CD14-positive monocyte (primary cell): ENCODE data around the gene HBM. TPM values are rescaled to one million over a fixed set of nuclear protein-coding genes. Genes with fewer than 3 reads are reported as not detected.

Source experiments
- DNase-seq, 3 donors: peaks; one replicate each; pipeline ENCODE4 v3.0.0-alpha.2; 2011 to 2022
- H2AFZ ChIP-seq: 2 replicates; pipeline ENCODE4 v1.6.0; 2012; ENCODE audit warnings: mild to moderate bottlenecking, low read depth, low read length, inconsistent platforms; ENCODE audit not compliant: insufficient read depth, poor library complexity, severe bottlenecking
- H3K27ac ChIP-seq, 2 donors: 1 replicate in 1 of 2; 2 replicates in 1 of 2; pipeline ENCODE4 v1.5.1; 2012 to 2013; ENCODE audit warnings: low read length in 2 of 2, control low read depth in 1 of 2, inconsistent platforms in 1 of 2, low read depth in 1 of 2, mild to moderate bottlenecking in 1 of 2
- H3K27me3 ChIP-seq, 2 donors: one replicate each; pipeline versions ENCODE4 v1.6.0 to v1.6.1; 2011 to 2013; ENCODE audit warnings: low read length in 2 of 2; ENCODE audit not compliant: control insufficient read depth in 2 of 2, insufficient read depth in 2 of 2
- H3K36me3 ChIP-seq, 2 donors: replicated peaks in 1 of 2; 1 replicate in 1 of 2; 2 replicates in 1 of 2; pipeline versions ENCODE4 v1.5.1 to v1.6.1; 2012 to 2013; ENCODE audit warnings: low read length in 2 of 2, control low read depth in 1 of 2, inconsistent platforms in 1 of 2, mild to moderate bottlenecking in 1 of 2; ENCODE audit not compliant: insufficient read depth in 2 of 2, control insufficient read depth in 1 of 2
- H3K4me1 ChIP-seq, 2 donors: 1 replicate in 1 of 2; 2 replicates in 1 of 2; pipeline versions ENCODE4 v1.5.1 to v1.6.1; 2012 to 2013; ENCODE audit warnings: low read length in 2 of 2, control low read depth in 1 of 2, inconsistent platforms in 1 of 2, mild to moderate bottlenecking in 1 of 2, moderate library complexity in 1 of 2; ENCODE audit not compliant: insufficient read depth in 2 of 2, control insufficient read depth in 1 of 2
- H3K4me2 ChIP-seq: replicated peaks from 2 replicates; pipeline ENCODE3; 2012; ENCODE audit warnings: low read length, moderate library complexity, mild to moderate bottlenecking; ENCODE audit not compliant: poor library complexity, severe bottlenecking; ENCODE audit errors: extremely low read depth
- H3K4me3 ChIP-seq, 3 experiments: fragments of 200-600 bp in 1 of 3; sonication (generic) in 1 of 3; replicated peaks in 1 of 3; 1 replicate in 2 of 3; 2 replicates in 1 of 3; pipeline ENCODE4 v1.5.1; 2011 to 2013; ENCODE audit warnings: low read length in 3 of 3, mild to moderate bottlenecking in 3 of 3, control low read depth in 2 of 3, low read depth in 2 of 3, inconsistent platforms in 1 of 3, moderate library complexity in 1 of 3
- H3K79me2 ChIP-seq: 2 replicates; pipeline ENCODE4 v1.6.0; 2012; ENCODE audit warnings: mild to moderate bottlenecking, control low read depth, inconsistent platforms, low read length, moderate library complexity; ENCODE audit not compliant: insufficient read depth
- H3K9ac ChIP-seq: 2 replicates; pipeline ENCODE4 v1.6.0; 2017; ENCODE audit warnings: low read length, mild to moderate bottlenecking; ENCODE audit not compliant: insufficient read depth, poor library complexity, severe bottlenecking
- H3K9me3 ChIP-seq, 2 donors: replicated peaks in 1 of 2; 1 replicate in 1 of 2; 2 replicates in 1 of 2; pipeline versions ENCODE4 v1.5.1 to v1.6.1; 2012 to 2013; ENCODE audit warnings: low read length in 2 of 2, control low read depth in 1 of 2; ENCODE audit not compliant: control insufficient read depth in 1 of 2, insufficient read depth in 1 of 2
- H4K20me1 ChIP-seq: 2 replicates; pipeline ENCODE4 v1.6.0; 2012; ENCODE audit warnings: mild to moderate bottlenecking, low read length, control low read depth, moderate library complexity; ENCODE audit not compliant: insufficient read depth
- H3K27ac Mint-ChIP-seq, 7 donors: one replicate each; pipeline ENCODE4 v1.8.0; 2020; ENCODE audit warnings: mild to moderate bottlenecking in 7 of 7, mixed read lengths in 7 of 7, moderate library complexity in 6 of 7, inconsistent platforms in 2 of 7
- H3K27me3 Mint-ChIP-seq, 3 donors: one replicate each; pipeline ENCODE4 v1.8.0; 2021 to 2022; ENCODE audit warnings: low read depth in 3 of 3, mild to moderate bottlenecking in 3 of 3, mixed read lengths in 3 of 3, moderate library complexity in 3 of 3, inconsistent platforms in 1 of 3
- H3K36me3 Mint-ChIP-seq, 2 donors: one replicate each; pipeline ENCODE4 v1.8.0; 2020; ENCODE audit warnings: mixed read lengths in 2 of 2, inconsistent platforms in 1 of 2, mild to moderate bottlenecking in 1 of 2
- H3K4me1 Mint-ChIP-seq: one replicate; pipeline ENCODE4 v1.8.0; 2020; ENCODE audit warnings: mild to moderate bottlenecking, mixed read lengths
- H3K4me3 Mint-ChIP-seq, 2 donors: one replicate each; pipeline ENCODE4 v1.8.0; 2020; ENCODE audit warnings: mild to moderate bottlenecking in 2 of 2, mixed read lengths in 2 of 2, moderate library complexity in 1 of 2
- H3K9me3 Mint-ChIP-seq, 7 donors: one replicate each; pipeline ENCODE4 v1.8.0; 2020 to 2022; ENCODE audit warnings: mixed read lengths in 7 of 7, mild to moderate bottlenecking in 6 of 7, moderate library complexity in 6 of 7, inconsistent platforms in 2 of 7
- CTCF ChIP-seq: fragments of 200-600 bp; IDR thresholded peaks from one replicate; pipeline ENCODE4 v1.8.0; 2022; ENCODE audit warnings: antibody characterized with exemption, mild to moderate bottlenecking
- WGBS: methylation state at CpG from one replicate; pipeline ENCODE4 v1.1.5; 2013; ENCODE audit warnings: missing lambda C conversion rate; ENCODE audit not compliant: insufficient coverage; 5-methylcytosine and 5-hydroxymethylcytosine counted together
- intact Hi-C, 2 donors: fragments of 100-400 bp; cut with micrococcal nuclease; formaldehyde crosslinking; loops; one replicate each; pipeline versions ENCODE4 v1.15.0 to v1.15.1; 2023
- polyA minus RNA-seq: library from RNA; depleted of rRNA, polyadenylated mRNA; stranded (reverse); fragments of >200 nt; gene quantifications from 2 replicates; pipeline ENCODE4 v1.2.3, GENCODE V29; 2012
- polyA plus RNA-seq, 3 donors: library from polyadenylated mRNA; depleted of rRNA in 1 of 3; unstranded in 2 of 3; stranded (reverse) in 1 of 3; fragments of 300-500 nt in 2 of 3; fragments of >200 nt in 1 of 3; fragmentation: Illumina TruSeq in 2 of 3; gene quantifications; 1 replicate in 2 of 3; 2 replicates in 1 of 3; pipeline ENCODE4 v1.2.3, GENCODE V29; 2012 to 2021
- total RNA-seq, 12 experiments: library from RNA in 1 of 12; stranded (reverse) in 1 of 12; fragments of 120-200 nt in 1 of 12; gene quantifications; one replicate each; pipeline ENCODE4 v1.2.4 and lab custom pipeline; 2013 to 2026; ENCODE audit warnings: mixed read lengths in 6 of 12, inconsistent platforms in 1 of 12

Gene HBM
- 0.31 TPM for total RNA-seq (2013)
- polyA plus RNA-seq: not detected
- polyA minus RNA-seq: not detected in 2 replicates
- 0 to 0.15 (median 0) reads per million in 11 experiments for total RNA-seq (lab: John Stamatoyannopoulos, UW)

GRCh38 chr16:165539-166374, at the start of gene HBM:
TSS of gene HBM (plus strand) at chr16:165978. CDS start at chr16:165998, 20 bp downstream.
- Mint-ChIP-seq H3K36me3 (no peaks in the 10 kb centered on the region), H3K4me1 (peaks cover 10% of the 10 kb centered on the region), H3K9me3 (peaks cover 0 to 11% (median 6%) of the 10 kb centered on the region in 7 donors), H3K27me3 (peaks cover 68 to 84% (median 76%) of the 10 kb centered on the region in 3 donors), H3K27ac (peak within 1 kb of the TSS in 1 of 7 donors; percentile 11), H3K4me3 (peak within 1 kb of the TSS; percentile 54 to 79)
- H3K4me3 ChIP-seq: peak within 1 kb of the TSS in 1 of 3 experiments; percentile 51
- intact Hi-C loops: no loop called here
- no peak for TF ChIP-seq CTCF
- no peak within 1 kb of the TSS for H2AFZ ChIP-seq
- H3K9me3 ChIP-seq: peaks cover 0 to 21% of the 10 kb centered on the region in 2 donors
- WGBS: 3% methylated on average over 75 of the region's 75 CpGs
- no peaks in the 10 kb centered on the region for H3K79me2 ChIP-seq
- no peak within 1 kb of the TSS for H3K27ac ChIP-seq
- H3K4me2 ChIP-seq: peak within 1 kb of the TSS; percentile 58
- no peaks in the 10 kb centered on the region for H3K36me3 ChIP-seq
- no peak within 1 kb of the TSS for H3K9ac ChIP-seq
- no peaks in the 10 kb centered on the region for H4K20me1 ChIP-seq
- DNase-seq: no peak
- H3K27me3 ChIP-seq: peaks cover 34 to 65% of the 10 kb centered on the region in 2 donors
- peaks cover 8 to 16% of the 10 kb centered on the region in 2 donors for H3K4me1 ChIP-seq

- peaks cover 6% of the 10 kb centered on the region for H3K4me1 Mint-ChIP-seq
- 76% methylated on average over 3 of the region's 7 CpGs for WGBS
- no peaks in the 10 kb centered on the region for H3K79me2 ChIP-seq
- peaks cover 48 to 60% of the 10 kb centered on the region in 2 donors for H3K36me3 Mint-ChIP-seq
- no peak overlapping the region for H3K4me2 ChIP-seq
- no peak overlapping the region for H3K4me3 Mint-ChIP-seq
- H3K27me3 Mint-ChIP-seq: no peaks in the 10 kb centered on the region
- H3K27me3 ChIP-seq: no peaks in the 10 kb centered on the region
- DNase-seq: no peak
- peaks cover 2 to 5% of the 10 kb centered on the region in 2 donors for H3K4me1 ChIP-seq
- peaks cover 6 to 47% of the 10 kb centered on the region in 2 donors for H3K36me3 ChIP-seq
- H3K27ac Mint-ChIP-seq: no peak overlapping the region
- no peak overlapping the region for H3K4me3 ChIP-seq
- no peak overlapping the region for H2AFZ ChIP-seq
- no peaks in the 10 kb centered on the region for H4K20me1 ChIP-seq
- H3K27ac ChIP-seq: no peak overlapping the region
- no peaks in the 10 kb centered on the region for H3K9me3 ChIP-seq
- intact Hi-C loops: no loop called here
- no peak for TF ChIP-seq CTCF
- no peaks in the 10 kb centered on the region for H3K9me3 Mint-ChIP-seq
- H3K9ac ChIP-seq: no peak overlapping the region
These were observed 49.8 kb upstream of the HBM start for GRCh38 chr16:116015-116414.
